GM10266 (cell line): ENCODE data around the gene MAGI1.

ENCODE experiments used
- DNase-seq: peaks from one replicate; pipeline ENCODE4 v3.0.0; 2012; ENCODE audit errors: extremely low spot score
- CTCF ChIP-seq: IDR thresholded peaks from 2 replicates; pipeline ENCODE4 v1.5.1; 2012; ENCODE audit warnings: mild to moderate bottlenecking, low read depth; ENCODE audit not compliant: control insufficient read depth, insufficient read depth; ENCODE audit errors: missing control alignments

Gene MAGI1

DNA sequence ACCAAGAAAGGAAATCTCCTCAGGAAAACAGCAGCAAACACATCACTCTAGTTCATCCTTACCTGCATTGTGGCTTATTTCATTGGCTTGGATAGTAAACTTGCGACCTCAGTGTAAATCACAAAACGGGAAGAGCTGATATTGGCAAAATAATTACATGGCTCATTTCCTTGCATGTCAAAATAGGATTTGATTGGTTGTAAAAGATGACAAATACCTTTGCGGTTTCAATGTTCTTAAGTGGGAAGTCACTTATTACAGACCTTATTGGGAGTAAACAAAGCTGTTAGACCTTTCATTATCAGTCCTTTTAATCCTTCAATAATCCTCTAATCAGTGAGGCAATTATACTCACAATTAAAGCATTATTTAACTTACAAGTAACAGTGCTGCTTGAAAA, 590.6 kb downstream of the MAGI1 start:
- DNase-seq: no peak
- no peak for TF ChIP-seq CTCF

DNA sequence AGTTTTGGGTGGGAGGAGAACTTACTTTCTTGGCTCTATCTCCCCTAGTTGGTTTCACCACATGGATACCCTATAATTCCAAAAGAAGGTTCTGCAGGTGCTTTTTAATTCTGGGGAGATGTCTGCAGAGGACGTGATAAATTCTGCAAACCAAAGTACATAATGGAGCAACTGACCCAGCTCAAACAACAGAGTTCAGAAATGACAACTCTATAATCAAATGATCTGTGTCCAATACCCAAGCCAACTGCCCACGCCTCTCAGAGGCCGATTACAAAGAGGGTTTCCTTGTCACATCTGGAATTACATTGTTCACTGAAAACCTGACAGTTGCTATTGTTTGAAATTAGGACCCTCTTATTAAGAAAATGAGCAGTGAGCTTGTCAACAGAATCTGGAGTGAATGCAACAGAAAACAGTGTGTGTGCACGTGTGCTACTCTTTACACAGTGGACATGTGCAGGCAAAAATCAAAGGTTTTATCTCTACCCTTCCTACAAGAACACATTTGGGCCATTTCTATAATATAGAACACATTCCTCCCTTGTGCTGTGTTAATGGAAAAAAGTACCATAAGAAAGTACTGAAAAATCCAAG, 593.0 kb downstream of the MAGI1 start:
- no peak for DNase-seq
- no peak for TF ChIP-seq CTCF

DNA sequence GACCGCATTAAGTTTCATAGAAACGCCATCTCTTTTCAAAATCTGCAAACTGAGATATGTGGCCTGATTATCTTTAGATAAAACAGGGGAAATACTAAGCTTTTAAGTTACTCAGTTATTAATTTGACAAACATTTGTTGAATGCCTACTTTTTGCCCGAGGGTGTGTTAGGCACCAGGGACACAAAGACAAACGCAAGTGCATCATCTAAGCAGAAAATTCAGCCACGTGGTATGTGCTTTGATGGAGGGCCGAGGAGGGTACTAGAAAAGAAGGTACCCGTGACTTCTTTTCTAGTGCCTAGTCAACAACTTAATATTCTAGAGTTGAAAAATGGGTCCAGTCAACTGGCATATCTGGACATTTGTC, 594.3 kb downstream of the MAGI1 start:
- DNase-seq: no peak
- no peak for TF ChIP-seq CTCF

DNA sequence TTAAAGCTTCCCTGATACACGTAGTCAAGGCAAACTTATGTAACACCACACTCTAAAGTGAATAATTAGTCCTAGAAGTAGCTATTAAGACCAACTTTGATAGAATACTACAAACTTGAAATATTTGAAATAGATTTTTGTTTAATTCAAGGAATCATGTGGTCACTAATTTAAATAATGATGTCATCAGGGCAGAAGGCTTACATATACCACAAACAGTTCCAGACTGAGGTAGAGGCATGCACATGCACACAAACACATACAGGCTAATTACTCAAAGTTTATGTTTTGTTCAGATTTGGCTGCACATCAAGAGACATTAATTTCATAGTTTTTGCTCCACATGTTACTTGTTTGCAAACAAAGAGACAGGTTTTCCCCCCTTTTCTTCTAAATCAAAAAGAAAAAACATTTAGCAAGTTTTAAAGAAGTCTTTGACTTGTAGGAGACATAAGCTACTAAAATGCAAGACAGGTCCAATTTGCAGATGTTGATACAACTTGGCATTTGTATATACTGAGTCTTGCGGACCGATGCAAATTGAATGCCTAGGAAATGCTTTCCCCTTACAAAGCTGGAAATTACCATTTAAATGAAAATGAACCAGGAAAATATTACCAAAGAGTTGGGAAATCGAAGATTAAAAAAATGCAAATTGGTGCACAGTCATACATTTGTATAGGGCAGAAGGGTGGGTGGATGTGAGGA, 594.8 kb downstream of the MAGI1 start:
- no peak for TF ChIP-seq CTCF
- DNase-seq: no peak

DNA sequence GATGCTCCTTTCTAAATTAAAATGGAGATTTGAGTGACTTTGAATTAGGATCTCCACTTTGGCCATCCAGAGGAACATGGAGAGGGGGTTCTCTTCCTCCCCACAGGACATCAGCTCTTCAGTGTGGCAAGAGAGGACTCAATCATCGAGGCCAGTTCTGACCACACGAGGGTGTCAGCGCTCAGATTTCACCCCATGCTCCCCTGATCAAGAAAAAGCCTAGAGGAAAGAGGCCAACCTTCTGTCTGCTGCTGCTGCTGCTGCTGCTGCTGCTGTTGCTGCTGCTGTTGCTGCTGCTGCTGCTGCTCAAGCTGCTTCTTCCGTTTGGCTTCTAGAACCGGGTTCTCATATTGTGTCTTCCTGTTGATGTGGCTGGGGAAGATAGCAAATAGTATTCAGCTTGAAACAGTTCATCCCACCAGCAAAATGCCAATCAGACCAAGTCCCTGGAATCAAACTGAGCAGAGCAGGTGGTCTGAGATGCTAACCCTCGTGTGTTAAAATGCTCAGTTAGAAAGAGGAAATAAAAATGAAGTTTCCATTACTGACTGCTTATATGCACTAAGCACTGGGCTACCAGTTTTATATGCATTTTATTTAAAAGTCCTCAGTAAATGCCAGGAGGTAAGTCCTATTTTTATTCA, 599.0 kb downstream of the MAGI1 start:
- TF ChIP-seq CTCF: peak; percentile 36
- DNase-seq: no peak

DNA sequence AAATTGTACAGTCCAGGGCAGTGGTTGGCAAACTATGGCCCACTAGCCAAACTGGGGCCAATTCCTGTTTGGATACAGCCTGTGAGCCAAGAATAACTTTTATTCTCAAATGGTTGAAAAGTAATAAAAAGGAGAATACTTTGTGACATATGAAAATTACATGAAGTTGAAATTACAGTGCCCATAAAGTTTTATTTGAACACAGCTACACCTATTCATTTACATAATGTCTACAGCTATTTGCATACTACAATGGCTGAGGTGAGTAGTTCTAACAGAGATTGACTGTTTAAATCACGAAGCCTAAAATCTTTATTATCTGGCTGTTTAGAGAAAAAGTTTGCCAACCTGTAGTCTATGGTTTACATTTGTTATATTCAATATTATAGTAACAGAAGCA, 600.1 kb downstream of the MAGI1 start:
- no peak for TF ChIP-seq CTCF
- no peak for DNase-seq

DNA sequence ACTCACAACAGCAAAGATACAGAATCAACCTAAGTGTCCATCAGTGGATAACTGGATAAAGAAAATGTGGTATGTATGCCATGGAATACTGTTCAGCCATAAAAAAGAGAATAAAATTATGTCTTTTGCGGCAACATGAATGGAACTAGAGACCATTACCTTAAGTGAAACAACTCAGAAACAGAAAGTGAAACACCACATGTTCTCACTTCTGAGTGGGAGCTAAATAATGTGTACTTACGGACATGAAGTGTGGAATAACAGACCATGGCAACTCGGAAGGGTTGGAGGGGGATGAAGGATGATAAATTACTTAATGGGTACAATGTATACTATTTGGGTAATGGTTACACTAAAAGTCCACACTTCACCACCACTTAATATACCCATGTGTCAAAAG, 600.6 kb downstream of the MAGI1 start:
- no peak for TF ChIP-seq CTCF
- DNase-seq: no peak
